Measurements from ENCODE around the gene DIAPH3.

Gene DIAPH3

DNA sequence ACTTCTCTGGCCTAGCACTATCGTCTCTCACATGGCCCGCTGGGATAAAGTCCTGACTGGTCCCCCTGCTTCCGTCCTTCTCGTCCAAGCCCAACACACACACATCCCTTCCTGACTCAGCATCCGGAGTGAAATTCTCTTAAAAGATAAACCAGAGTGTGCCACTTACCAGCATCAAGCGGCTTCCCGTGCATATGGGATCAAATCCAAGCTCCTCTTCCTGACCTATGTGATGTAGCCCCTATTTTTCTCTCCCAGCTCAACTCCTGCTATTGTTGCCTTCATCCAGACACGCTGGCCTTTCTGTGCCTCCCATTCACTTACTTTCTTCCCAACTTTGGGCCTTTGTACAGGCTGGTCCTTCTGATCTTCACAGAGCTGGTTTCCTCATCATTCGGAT lies 530.4 kb downstream of the DIAPH3 start:
- in situ Hi-C loops (cut with HindIII; ENCODE audit: low sequenced_read_pairs): no loop called here
- no peak overlapping the region for H3K4me3 ChIP-seq (ENCODE audit: low read depth, low read length)
- TF ChIP-seq, protein P1, sequence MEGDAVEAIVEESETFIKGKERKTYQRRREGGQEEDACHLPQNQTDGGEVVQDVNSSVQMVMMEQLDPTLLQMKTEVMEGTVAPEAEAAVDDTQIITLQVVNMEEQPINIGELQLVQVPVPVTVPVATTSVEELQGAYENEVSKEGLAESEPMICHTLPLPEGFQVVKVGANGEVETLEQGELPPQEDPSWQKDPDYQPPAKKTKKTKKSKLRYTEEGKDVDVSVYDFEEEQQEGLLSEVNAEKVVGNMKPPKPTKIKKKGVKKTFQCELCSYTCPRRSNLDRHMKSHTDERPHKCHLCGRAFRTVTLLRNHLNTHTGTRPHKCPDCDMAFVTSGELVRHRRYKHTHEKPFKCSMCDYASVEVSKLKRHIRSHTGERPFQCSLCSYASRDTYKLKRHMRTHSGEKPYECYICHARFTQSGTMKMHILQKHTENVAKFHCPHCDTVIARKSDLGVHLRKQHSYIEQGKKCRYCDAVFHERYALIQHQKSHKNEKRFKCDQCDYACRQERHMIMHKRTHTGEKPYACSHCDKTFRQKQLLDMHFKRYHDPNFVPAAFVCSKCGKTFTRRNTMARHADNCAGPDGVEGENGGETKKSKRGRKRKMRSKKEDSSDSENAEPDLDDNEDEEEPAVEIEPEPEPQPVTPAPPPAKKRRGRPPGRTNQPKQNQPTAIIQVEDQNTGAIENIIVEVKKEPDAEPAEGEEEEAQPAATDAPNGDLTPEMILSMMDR (IDR thresholded peaks at IDR 0.05; ENCODE audit: low read depth, low read length): no peak
- DNase-seq (ENCODE audit: low read depth, low spot score): no peak

DNA sequence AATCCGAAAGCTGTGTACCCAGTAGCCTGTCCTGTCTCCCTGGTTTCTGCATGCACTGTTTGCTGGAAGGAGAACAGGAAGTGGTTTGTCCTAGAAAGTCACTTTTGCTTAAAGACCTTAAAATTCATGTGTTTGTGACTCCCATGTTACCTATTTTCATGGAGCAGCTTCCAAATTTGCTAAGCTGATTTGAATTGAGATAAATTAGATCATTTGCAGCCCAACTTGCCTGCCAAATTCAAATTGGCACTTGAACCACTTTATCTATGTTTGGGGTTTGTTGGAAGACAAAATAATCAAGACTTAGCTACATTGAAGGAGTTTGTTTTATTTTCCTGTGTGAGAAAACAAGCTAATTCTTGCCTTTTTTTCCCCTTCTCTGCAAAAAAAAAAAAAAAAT lies 532.5 kb downstream of the DIAPH3 start:
- in situ Hi-C loops (cut with HindIII; ENCODE audit: low sequenced_read_pairs): no loop called here
- DNase-seq (ENCODE audit: low read depth, low spot score): no peak
- TF ChIP-seq, protein P1 (IDR thresholded peaks at IDR 0.05; ENCODE audit: low read depth, low read length): no peak

DNA sequence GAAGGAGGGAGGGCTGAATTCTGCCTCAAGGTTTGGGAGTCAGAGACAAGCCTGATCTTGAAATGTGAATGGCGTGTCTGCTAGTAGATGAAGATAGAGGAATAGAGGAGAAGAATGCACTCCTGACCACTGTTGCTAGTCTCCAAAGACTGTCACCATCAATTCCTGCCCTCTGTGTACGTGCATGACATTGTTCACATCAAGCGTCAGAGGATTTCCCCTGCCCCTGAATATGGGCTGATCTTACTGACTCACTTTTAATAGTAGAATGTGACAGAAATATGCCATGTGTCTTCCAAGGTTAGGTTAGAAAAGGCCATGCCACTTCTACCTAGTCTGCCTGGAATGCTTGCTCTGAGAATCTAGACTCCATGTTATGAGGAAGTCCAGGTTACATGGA lies 538.6 kb downstream of the DIAPH3 start:
- in situ Hi-C loops (cut with HindIII; ENCODE audit: low sequenced_read_pairs): no loop called here
- DNase-seq (ENCODE audit: low read depth, low spot score): no peak
- TF ChIP-seq, protein P1 (IDR thresholded peaks at IDR 0.05; ENCODE audit: low read depth, low read length): no peak
- no peak overlapping the region for H3K4me3 ChIP-seq (ENCODE audit: low read depth, low read length)

More for the DNA sequence above, 532.5 kb downstream of the DIAPH3 start:
- no peak overlapping the region for H3K4me3 ChIP-seq (ENCODE audit: low read depth, low read length)

DNA sequence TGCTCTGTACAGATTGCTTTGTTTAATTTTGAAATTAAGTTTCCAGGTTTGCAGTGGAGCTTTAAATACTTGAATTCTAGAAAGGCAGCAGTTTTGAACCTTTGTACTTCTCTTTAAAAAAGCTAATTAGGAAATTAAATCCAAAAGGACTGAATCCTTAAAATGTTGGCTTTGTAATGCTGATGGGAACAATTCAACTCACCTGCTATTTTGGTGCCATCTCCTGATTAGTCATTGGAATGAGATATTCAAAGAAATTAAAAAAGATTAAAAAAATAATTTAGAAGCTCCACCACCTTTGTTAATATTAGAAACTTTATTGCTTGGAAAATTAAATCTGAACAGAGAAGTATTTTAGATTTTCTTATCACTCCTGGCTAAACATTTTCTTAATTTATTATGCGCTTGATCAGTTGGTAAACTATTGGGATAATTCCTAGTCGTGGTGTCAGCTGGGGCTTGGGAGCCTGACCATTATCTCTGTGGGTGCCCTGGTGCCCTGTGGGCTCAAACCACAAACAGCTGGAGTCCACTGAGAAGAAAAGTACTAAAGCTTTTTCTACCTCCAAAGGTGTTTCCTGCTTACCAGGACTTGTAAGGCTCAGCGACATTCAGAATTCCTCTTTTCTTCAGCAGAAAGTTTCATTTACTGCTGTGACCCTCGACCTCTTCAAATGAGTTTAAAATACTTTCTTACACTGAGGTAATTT lies 540.4 kb downstream of the DIAPH3 start:
- TF ChIP-seq, protein P1 (IDR thresholded peaks at IDR 0.05; ENCODE audit: low read depth, low read length): no peak
- in situ Hi-C loops (cut with HindIII; ENCODE audit: low sequenced_read_pairs): no loop called here
- no peak for DNase-seq (ENCODE audit: low read depth, low spot score)
- H3K4me3 ChIP-seq (ENCODE audit: low read depth, low read length): no peak overlapping the region

DNA sequence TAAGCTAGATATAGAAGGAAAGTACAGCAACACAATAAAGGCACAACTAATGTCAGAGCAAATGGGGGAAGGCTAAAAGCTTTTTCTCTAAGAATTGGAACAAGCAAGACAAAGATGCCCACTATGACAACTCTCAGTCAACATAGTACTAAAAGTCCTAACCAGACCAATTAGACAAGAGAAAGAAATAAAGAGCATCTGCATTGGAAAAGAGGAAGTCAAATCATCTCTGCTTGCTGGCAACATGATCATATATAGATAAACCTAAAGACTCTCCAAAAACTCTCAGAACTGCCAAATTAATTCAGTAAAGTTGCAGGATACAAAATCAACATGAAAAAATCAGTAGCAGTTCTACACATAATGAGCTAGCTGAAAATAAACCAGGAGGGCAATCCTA lies 542.0 kb downstream of the DIAPH3 start:
- no peak for DNase-seq (ENCODE audit: low read depth, low spot score)
- in situ Hi-C loops (cut with HindIII; ENCODE audit: low sequenced_read_pairs): no loop called here
- H3K4me3 ChIP-seq (ENCODE audit: low read depth, low read length): no peak overlapping the region
- TF ChIP-seq, protein P1 (IDR thresholded peaks at IDR 0.05; ENCODE audit: low read depth, low read length): no peak
